ENCODE measurements around the gene PRRT1. TPM values are rescaled to one million over a fixed set of nuclear protein-coding genes. Genes with fewer than 3 reads are reported as not detected.

PRRT1 gene
- total and polyA plus RNA-seq, 4 donors: 0.08 to 0.24 (median 0.19) TPM; not detected in 1

DNA sequence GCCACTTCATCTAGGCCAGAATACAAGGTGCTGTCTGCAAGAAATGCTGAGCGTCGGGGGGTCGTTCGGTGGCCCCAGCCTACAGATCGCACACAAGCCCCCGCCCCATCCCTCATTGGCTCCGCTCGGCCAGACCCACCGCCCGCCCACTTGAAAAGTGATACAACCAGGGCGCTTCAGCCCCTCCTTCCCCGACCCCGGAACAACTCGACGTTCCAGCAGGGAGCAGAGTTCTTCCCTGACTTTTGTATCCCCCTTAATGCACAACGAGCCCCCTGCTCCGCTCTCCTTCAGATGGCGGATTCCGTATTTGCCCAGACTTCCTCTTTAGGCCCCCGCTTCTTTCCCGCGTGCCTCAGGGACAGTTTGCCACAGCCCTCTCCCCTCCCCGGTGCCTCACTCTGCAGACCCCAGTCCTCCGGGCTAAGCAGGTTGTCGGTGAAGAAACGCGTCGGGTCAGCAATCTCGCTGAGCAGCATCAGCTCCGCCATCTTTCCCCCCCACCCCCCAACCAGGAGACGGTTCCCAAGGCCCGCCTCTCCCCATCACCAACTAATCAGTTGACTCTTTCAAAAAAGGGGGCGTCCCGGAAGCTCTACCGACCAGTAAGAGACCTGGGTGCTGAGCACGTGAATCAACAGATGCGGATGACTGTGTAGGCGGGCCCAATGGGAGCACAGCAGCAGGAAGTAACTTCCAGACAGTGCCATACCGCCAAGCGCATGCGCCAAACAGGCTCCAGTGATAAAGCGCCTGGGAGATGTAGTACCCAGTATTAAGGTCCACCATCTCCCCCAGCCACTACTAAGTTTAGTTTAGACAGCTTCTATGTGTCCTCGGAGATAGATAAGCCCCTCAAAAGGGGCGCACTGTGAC is 23.8 kb downstream of the PRRT1 start, which contains the start of gene ATF6B:
Gene ATF6B, minus strand, starts transcription at position 530 of the 876 bp plus-strand sequence. Its CDS starts 39 bp downstream, at position 491.
- Histone ChIP-seq H3K36me3 (ENCODE audit: control insufficient read depth in 4 of 4, insufficient read depth in 3 of 4, low read depth in 1 of 4, low read length in 3 of 4) (peaks cover 2 to 12% (median 11%) of the 10 kb centered on the region in 4 donors), H3K4me3 (ENCODE audit: low read depth in 1 of 3, low read length in 3 of 3) (peak within 1 kb of the TSS; percentile 89 to 98 (median 90)), H3K9ac (ENCODE audit: low read depth in 1 of 2, low read length in 2 of 2) (peak within 1 kb of the TSS; percentile 18 to 58), H3K27ac (ENCODE audit: low read depth in 1 of 2, low read length in 2 of 2) (peak within 1 kb of the TSS; percentile 63 to 76), H3K4me1 (ENCODE audit: control insufficient read depth in 4 of 4, insufficient read depth in 4 of 4, low read length in 3 of 4) (peaks cover 3 to 28% (median 24%) of the 10 kb centered on the region in 4 donors), H3K27me3 (ENCODE audit: control insufficient read depth in 4 of 4, insufficient read depth in 4 of 4, low read length in 3 of 4) (no peaks in the 10 kb centered on the region), H3K9me3 (ENCODE audit: control insufficient read depth in 4 of 4, low read length in 3 of 4) (no peaks in the 10 kb centered on the region)
- under 1% methylated on average over 44 of the region's 44 CpGs for WGBS
- TF ChIP-seq FOXA2 (IDR thresholded peaks at IDR 0.05) (no peak), RXRA (IDR thresholded peaks at IDR 0.05) (no peak), TAF1 (conservative IDR thresholded peaks at IDR 0.05) (no peak), SP1 (IDR thresholded peaks at IDR 0.05) (peak; percentile 64), YY1 (IDR thresholded peaks at IDR 0.05) (peak; percentile 97), FOXA1 (IDR thresholded peaks at IDR 0.05) (no peak), NR2F2 (IDR thresholded peaks at IDR 0.05) (no peak), JUND (IDR thresholded peaks at IDR 0.05) (peak in 1 of 2 donors; percentile 53), GABPA (IDR thresholded peaks at IDR 0.05 in 1 of 2, conservative IDR thresholded peaks at IDR 0.05 in 1 of 2) (peak in 1 of 2 donors; percentile 84), RAD21 (IDR thresholded peaks at IDR 0.05) (peak in 1 of 2 donors; percentile 8), EGR1 (IDR thresholded peaks at IDR 0.05; ENCODE audit: low read depth in 2 of 2) (no peak), HNF4G (IDR thresholded peaks at IDR 0.05) (no peak), HNF4A (conservative IDR thresholded peaks at IDR 0.05) (peak; percentile 23 to 40)
- TF ChIP-seq, protein P1, sequence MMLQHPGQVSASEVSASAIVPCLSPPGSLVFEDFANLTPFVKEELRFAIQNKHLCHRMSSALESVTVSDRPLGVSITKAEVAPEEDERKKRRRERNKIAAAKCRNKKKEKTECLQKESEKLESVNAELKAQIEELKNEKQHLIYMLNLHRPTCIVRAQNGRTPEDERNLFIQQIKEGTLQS (IDR thresholded peaks at IDR 0.05): no peak
- TF ChIP-seq, protein P2, sequence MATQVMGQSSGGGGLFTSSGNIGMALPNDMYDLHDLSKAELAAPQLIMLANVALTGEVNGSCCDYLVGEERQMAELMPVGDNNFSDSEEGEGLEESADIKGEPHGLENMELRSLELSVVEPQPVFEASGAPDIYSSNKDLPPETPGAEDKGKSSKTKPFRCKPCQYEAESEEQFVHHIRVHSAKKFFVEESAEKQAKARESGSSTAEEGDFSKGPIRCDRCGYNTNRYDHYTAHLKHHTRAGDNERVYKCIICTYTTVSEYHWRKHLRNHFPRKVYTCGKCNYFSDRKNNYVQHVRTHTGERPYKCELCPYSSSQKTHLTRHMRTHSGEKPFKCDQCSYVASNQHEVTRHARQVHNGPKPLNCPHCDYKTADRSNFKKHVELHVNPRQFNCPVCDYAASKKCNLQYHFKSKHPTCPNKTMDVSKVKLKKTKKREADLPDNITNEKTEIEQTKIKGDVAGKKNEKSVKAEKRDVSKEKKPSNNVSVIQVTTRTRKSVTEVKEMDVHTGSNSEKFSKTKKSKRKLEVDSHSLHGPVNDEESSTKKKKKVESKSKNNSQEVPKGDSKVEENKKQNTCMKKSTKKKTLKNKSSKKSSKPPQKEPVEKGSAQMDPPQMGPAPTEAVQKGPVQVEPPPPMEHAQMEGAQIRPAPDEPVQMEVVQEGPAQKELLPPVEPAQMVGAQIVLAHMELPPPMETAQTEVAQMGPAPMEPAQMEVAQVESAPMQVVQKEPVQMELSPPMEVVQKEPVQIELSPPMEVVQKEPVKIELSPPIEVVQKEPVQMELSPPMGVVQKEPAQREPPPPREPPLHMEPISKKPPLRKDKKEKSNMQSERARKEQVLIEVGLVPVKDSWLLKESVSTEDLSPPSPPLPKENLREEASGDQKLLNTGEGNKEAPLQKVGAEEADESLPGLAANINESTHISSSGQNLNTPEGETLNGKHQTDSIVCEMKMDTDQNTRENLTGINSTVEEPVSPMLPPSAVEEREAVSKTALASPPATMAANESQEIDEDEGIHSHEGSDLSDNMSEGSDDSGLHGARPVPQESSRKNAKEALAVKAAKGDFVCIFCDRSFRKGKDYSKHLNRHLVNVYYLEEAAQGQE (IDR thresholded peaks at IDR 0.05): no peak
- TF ChIP-seq, protein P3, sequence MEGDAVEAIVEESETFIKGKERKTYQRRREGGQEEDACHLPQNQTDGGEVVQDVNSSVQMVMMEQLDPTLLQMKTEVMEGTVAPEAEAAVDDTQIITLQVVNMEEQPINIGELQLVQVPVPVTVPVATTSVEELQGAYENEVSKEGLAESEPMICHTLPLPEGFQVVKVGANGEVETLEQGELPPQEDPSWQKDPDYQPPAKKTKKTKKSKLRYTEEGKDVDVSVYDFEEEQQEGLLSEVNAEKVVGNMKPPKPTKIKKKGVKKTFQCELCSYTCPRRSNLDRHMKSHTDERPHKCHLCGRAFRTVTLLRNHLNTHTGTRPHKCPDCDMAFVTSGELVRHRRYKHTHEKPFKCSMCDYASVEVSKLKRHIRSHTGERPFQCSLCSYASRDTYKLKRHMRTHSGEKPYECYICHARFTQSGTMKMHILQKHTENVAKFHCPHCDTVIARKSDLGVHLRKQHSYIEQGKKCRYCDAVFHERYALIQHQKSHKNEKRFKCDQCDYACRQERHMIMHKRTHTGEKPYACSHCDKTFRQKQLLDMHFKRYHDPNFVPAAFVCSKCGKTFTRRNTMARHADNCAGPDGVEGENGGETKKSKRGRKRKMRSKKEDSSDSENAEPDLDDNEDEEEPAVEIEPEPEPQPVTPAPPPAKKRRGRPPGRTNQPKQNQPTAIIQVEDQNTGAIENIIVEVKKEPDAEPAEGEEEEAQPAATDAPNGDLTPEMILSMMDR (IDR thresholded peaks at IDR 0.05; ENCODE audit: low read depth, low read length, missing input control): no peak
- TF ChIP-seq, protein P4, sequence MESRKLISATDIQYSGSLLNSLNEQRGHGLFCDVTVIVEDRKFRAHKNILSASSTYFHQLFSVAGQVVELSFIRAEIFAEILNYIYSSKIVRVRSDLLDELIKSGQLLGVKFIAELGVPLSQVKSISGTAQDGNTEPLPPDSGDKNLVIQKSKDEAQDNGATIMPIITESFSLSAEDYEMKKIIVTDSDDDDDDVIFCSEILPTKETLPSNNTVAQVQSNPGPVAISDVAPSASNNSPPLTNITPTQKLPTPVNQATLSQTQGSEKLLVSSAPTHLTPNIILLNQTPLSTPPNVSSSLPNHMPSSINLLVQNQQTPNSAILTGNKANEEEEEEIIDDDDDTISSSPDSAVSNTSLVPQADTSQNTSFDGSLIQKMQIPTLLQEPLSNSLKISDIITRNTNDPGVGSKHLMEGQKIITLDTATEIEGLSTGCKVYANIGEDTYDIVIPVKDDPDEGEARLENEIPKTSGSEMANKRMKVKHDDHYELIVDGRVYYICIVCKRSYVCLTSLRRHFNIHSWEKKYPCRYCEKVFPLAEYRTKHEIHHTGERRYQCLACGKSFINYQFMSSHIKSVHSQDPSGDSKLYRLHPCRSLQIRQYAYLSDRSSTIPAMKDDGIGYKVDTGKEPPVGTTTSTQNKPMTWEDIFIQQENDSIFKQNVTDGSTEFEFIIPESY (IDR thresholded peaks at IDR 0.05): peak; percentile 77
- TF ChIP-seq, protein P5, sequence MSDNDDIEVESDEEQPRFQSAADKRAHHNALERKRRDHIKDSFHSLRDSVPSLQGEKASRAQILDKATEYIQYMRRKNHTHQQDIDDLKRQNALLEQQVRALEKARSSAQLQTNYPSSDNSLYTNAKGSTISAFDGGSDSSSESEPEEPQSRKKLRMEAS (IDR thresholded peaks at IDR 0.05): peak; percentile 23
- DNase-seq (ENCODE audit: low spot score): peak; percentile 94

Data from liver (tissue), 9 donors.